Lower lobe of right lung (tissue), 2 donors: ENCODE results near the gene GGT1. TPM values are rescaled to one million over a fixed set of nuclear protein-coding genes. Genes with fewer than 3 reads are reported as not detected.

Source experiments
- ATAC-seq, 2 donors: fragments of 200-7000 bp; cut with Tn5 transposase; one replicate each; pipeline ENCODE4 v1.9.1; 2020 to 2022; ENCODE audit warnings: mild to moderate bottlenecking in 2 of 2, moderate library complexity in 2 of 2
- DNase-seq: peaks from one replicate; pipeline ENCODE4 v3.0.0-alpha.2; 2020
- H3K27ac ChIP-seq: fragments of 200-600 bp; one replicate; pipeline ENCODE4 v1.8.0; 2022
- H3K27me3 ChIP-seq: fragments of 200-600 bp; one replicate; pipeline ENCODE4 v1.8.0; 2022; ENCODE audit warnings: low read depth
- H3K36me3 ChIP-seq: fragments of 200-600 bp; one replicate; pipeline ENCODE4 v1.8.0; 2022; ENCODE audit warnings: mild to moderate bottlenecking
- H3K4me1 ChIP-seq: fragments of 200-600 bp; one replicate; pipeline ENCODE4 v1.8.0; 2022
- H3K4me3 ChIP-seq: fragments of 200-600 bp; one replicate; pipeline ENCODE4 v1.8.0; 2022; ENCODE audit warnings: mild to moderate bottlenecking
- H3K9me3 ChIP-seq: fragments of 200-600 bp; one replicate; pipeline ENCODE4 v1.8.0; 2022
- intact Hi-C: fragments of 100-400 bp; cut with DNase I; formaldehyde crosslinking; loops from one replicate; pipeline ENCODE4 v1.11.0; 2022
- total RNA-seq: library from RNA; stranded (reverse); fragmentation: NEBNext Ultra II Directional; extraction: Animal tissue kit (Norgen Biotek cat#: 25700); gene quantifications from one replicate; pipeline ENCODE4 v1.2.1, GENCODE V29; 2021
- TF ChIP-seq, protein P1 (sequence below): fragments of 200-600 bp; IDR thresholded peaks from one replicate; pipeline ENCODE4 v1.8.0; 2022; ENCODE audit warnings: antibody characterized with exemption, mild to moderate bottlenecking
- donor health status: DM: no; HTN: yes; CAD: no; lungs with severe emphysema.

The GGT1 gene
- total RNA-seq, 1 donor from 2014 or later: 65.1 TPM

DNA sequence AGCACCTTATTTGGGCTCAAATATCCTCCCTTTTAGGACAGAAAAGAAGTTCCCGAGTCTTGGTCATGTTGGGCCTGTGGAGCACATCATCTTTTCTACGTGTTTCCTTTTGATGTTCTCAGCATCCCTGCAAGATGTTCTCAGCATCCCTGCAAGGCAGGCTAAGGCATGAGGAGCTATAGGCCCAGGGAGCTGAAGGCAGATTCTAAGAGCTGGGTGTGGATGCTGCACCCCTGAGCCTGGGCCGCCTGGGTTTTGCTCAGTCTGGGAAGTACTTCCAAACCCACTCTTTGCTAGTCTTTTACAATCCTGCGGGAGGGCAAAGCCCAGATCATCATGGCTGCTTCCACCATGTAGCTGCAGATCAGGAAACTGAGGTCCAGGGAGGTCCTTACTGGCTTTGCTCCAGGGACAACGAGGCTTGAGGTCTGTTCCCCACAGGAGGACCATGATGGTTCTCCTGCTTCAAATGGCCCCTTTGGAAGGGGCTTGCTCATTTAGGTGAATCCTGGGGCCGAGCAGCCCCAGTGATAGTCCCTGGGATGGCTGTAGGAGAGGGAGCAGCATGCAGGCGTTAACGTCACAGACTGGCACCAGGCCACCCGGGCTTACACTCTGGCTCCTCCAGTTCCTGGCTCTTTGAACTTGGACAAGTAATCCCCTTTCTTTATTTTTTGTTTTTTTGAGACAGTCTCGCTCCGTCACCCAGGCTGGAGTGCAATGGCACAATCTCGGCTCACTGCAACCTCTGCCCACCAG is 20.8 kb upstream of the GGT1 start:
- H3K36me3 ChIP-seq: peaks cover 22% of the 10 kb centered on the region
- no peak overlapping the region for H3K4me3 ChIP-seq
- H3K27ac ChIP-seq: no peak overlapping the region
- peaks cover 24% of the 10 kb centered on the region for H3K4me1 ChIP-seq
- TF ChIP-seq, protein P1, sequence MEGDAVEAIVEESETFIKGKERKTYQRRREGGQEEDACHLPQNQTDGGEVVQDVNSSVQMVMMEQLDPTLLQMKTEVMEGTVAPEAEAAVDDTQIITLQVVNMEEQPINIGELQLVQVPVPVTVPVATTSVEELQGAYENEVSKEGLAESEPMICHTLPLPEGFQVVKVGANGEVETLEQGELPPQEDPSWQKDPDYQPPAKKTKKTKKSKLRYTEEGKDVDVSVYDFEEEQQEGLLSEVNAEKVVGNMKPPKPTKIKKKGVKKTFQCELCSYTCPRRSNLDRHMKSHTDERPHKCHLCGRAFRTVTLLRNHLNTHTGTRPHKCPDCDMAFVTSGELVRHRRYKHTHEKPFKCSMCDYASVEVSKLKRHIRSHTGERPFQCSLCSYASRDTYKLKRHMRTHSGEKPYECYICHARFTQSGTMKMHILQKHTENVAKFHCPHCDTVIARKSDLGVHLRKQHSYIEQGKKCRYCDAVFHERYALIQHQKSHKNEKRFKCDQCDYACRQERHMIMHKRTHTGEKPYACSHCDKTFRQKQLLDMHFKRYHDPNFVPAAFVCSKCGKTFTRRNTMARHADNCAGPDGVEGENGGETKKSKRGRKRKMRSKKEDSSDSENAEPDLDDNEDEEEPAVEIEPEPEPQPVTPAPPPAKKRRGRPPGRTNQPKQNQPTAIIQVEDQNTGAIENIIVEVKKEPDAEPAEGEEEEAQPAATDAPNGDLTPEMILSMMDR: no peak
- H3K9me3 ChIP-seq: no peaks in the 10 kb centered on the region
- ATAC-seq: no peak
- intact Hi-C loops: no loop called here
- H3K27me3 ChIP-seq: no peaks in the 10 kb centered on the region
- DNase-seq: no peak

DNA sequence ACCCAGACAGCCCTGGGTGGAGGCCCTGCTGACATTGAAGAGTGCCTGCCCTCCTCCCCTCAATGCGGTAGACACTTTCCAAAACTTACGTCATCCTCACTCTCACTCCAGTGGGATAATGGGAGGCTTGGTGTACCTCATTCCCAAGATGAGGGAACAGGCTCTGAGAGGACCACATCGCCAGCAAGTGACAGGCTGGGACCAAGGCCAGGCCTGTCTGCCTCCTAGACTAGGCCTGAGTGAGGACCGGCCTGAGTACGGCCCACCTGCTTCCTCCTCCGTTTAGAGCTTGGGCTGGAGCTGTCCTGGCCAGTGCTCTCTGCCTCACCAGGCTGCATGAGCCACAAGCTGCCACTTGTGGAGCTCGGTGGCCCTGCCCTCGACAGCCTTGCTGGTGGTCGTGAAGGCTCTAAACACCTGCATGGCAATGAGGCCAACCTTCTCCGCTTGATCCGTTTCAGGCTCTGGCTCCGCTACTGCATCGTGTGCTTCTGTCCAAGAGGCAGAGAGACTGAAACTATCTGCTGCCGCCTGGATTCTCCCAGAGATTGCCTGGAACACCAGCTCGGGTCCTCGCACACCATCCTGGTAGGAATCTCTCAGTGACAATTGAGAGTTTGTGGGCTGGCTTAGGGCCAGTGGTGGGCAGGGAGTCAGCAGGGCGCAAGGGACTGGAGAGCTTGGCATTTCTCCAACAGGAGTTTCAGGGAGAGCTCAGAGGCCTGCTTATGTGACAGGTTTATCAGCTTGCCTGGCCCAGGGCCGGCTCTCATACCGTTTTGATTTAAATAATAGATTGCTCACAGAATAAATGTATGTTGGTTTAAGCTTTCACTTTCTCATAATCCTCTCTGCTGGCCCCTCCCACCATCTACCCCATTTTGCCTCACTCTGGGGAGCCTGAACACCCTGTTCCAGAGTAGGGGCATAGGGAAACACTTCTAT is 19.5 kb upstream of the GGT1 start:
- TF ChIP-seq, protein P1: no peak
- no peak for DNase-seq
- H3K27ac ChIP-seq: peak overlapping the region; percentile 53
- peak; percentile 29 to 54 for ATAC-seq
- H3K27me3 ChIP-seq: no peaks in the 10 kb centered on the region
- intact Hi-C loops: no loop called here
- peaks cover 20% of the 10 kb centered on the region for H3K36me3 ChIP-seq
- peaks cover 24% of the 10 kb centered on the region for H3K4me1 ChIP-seq
- no peak overlapping the region for H3K4me3 ChIP-seq
- H3K9me3 ChIP-seq: no peaks in the 10 kb centered on the region

DNA sequence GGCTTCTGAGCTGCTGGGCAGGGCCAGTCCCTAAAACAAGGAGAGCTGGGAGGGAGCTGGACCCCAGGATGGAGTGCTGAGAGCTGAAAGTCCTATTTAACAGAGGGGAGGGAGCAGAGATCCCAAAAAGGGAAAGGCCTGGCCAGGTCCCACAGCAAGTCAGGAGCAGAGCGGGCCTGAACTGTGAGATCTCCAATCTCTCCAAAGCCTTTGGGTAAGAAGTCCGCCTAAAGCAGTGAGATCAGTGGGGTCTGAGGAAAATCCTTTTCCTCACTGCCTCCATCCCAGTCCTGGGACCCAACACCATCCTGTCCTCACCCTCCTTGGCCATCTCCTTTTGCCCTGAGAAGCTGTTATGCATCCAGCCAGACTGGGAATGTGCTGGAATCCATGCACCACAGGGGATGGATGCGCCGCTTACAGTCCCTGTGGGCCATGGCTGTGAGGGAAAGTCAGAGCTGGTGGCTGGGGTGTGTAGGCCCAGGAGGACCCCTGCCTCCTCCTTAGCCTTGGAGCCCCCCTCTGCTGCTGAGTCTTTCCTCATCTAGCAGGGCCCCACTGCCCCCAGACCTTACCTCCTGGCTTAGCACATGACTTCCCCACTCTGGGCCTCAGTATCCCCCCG is 18.7 kb upstream of the GGT1 start:
- intact Hi-C loops: no loop called here
- H3K36me3 ChIP-seq: peaks cover 27% of the 10 kb centered on the region
- ATAC-seq (no peak), DNase-seq (no peak)
- no peaks in the 10 kb centered on the region for H3K27me3 ChIP-seq
- H3K4me3 ChIP-seq: no peak overlapping the region
- peak overlapping the region; percentile 53 for H3K27ac ChIP-seq
- TF ChIP-seq, protein P1: no peak
- no peaks in the 10 kb centered on the region for H3K9me3 ChIP-seq
- H3K4me1 ChIP-seq: peaks cover 17% of the 10 kb centered on the region

DNA sequence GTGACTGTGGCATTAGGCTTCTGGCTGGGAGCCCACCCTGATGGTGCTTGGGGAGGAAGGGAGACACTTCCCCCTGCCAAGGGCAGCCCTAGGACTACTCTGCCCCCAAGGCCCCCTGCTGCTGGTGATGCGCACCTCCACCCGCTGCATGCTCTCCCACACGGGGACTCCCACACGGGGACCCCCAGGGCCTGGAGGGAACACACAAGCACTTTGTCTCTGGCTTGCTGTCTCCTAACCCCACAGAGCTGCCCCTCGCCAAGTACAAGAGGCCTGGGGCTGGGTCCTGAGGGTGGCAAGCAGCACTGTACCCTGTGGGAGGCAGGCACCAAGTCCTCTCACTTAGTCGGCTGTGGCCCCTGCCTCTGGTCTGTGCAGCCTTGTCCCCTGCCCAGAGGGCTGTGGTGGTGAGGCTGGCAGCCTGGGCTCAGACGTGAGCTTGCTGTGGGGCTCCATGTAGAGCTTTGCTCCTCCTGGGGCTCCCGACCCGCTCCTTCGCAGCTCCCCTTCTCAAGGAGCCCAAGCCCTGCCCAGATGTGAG is 18.1 kb upstream of the GGT1 start:
- intact Hi-C loops: no loop called here

More for the DNA sequence above, 18.1 kb upstream of the GGT1 start:
- DNase-seq: no peak
- no peak for ATAC-seq
- no peaks in the 10 kb centered on the region for H3K9me3 ChIP-seq
- H3K27me3 ChIP-seq: no peaks in the 10 kb centered on the region
- no peak overlapping the region for H3K4me3 ChIP-seq
- TF ChIP-seq, protein P1: no peak
- peaks cover 15% of the 10 kb centered on the region for H3K4me1 ChIP-seq
- no peak overlapping the region for H3K27ac ChIP-seq
- peaks cover 31% of the 10 kb centered on the region for H3K36me3 ChIP-seq
